Peyer's patch (tissue), 4 donors: ENCODE measurements around the gene THRSP. TPM values are rescaled to one million over a fixed set of nuclear protein-coding genes. Genes with fewer than 3 reads are reported as not detected.

Source experiments
- DNase-seq, 3 donors: peaks; one replicate each; pipeline ENCODE4 v3.0.0-alpha.2; 2017 to 2019
- H3K27ac ChIP-seq, 4 donors: fragments of 200-600 bp; sonication (generic); one replicate each; pipeline ENCODE4 v1.5.1; 2016 to 2019
- H3K27me3 ChIP-seq, 2 donors: fragments of 200-600 bp; sonication (generic); one replicate each; pipeline ENCODE4 v1.5.1; 2019
- H3K36me3 ChIP-seq, 3 donors: fragments of 200-600 bp; sonication (generic); one replicate each; pipeline ENCODE4 v1.5.1; 2016 to 2019
- H3K4me1 ChIP-seq, 4 donors: fragments of 200-600 bp; sonication (generic); one replicate each; pipeline ENCODE4 v1.5.1; 2016 to 2019
- H3K4me3 ChIP-seq, 4 donors: fragments of 200-600 bp; sonication (generic); 1 replicate in 3 of 4; 2 replicates in 1 of 4; pipeline ENCODE4 v1.5.1; 2016 to 2019; ENCODE audit warnings: mild to moderate bottlenecking in 1 of 4
- H3K9me3 ChIP-seq, 4 donors: fragments of 200-600 bp; sonication (generic); one replicate each; pipeline ENCODE4 v1.5.1; 2016 to 2019; ENCODE audit warnings: mild to moderate bottlenecking in 1 of 4
- POLR2A ChIP-seq, 2 donors: fragments of 450-650 bp; IDR thresholded peaks; one replicate each; pipeline ENCODE4 v1.5.1; 2017; ENCODE audit warnings: antibody characterized with exemption in 2 of 2, mild to moderate bottlenecking in 2 of 2, moderate library complexity in 2 of 2
- total RNA-seq, 4 donors: library from RNA; depleted of rRNA; stranded (reverse); fragments of >200 nt; gene quantifications; one replicate each; pipeline ENCODE4 v1.1.0, GENCODE V29; 2016
- TF ChIP-seq, protein P1 (sequence below), 6 experiments: fragments of 450-650 bp in 4 of 6; fragments of 200-600 bp in 2 of 6; sonication (generic) in 1 of 6; IDR thresholded peaks; one replicate each; pipeline ENCODE4 v1.5.1; 2017 to 2019; ENCODE audit warnings: antibody characterized with exemption in 6 of 6, mild to moderate bottlenecking in 3 of 6, moderate library complexity in 1 of 6

Gene THRSP
- total RNA-seq, 4 donors from 2014 or later, result 4.1 TPM; not detected in 3

DNA sequence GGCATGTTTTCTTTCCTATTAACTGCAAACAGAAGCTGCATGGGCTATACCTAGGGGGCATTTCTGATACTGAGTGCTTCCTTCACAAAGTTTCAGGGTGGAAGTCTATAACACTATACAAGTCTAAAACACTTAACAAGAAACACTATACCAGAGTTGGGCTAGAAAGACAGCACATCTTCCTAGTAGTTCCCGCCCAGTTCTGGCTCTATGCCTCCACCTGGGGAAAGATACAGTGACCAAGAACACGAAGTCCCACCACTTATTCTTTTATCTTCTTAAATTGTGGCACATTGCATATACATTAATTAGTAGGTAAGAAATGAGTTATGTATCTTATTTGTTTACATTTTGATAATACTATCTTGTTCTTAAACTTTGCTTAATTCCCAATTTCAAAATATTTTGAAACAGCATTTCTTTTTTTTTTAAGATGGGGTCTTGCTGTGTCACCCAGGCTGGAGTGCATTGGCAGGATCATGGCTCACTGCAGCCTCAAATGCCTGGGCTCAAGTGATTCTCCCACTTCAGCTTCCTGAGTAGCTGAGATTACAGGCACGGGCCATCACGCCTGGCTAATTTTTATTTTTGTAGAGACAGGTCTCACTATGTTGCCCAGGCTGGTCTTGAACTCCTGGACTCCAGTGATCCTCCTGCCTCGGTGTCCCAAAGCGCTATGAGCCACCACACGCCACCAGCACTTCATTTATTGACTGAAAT lies 34.2 kb downstream of the THRSP start:
- no peaks in the 10 kb centered on the region for H3K27me3 ChIP-seq
- no peaks in the 10 kb centered on the region for H3K4me1 ChIP-seq
- H3K27ac ChIP-seq, result no peak overlapping the region
- no peaks in the 10 kb centered on the region for H3K9me3 ChIP-seq
- TF ChIP-seq, protein P1, sequence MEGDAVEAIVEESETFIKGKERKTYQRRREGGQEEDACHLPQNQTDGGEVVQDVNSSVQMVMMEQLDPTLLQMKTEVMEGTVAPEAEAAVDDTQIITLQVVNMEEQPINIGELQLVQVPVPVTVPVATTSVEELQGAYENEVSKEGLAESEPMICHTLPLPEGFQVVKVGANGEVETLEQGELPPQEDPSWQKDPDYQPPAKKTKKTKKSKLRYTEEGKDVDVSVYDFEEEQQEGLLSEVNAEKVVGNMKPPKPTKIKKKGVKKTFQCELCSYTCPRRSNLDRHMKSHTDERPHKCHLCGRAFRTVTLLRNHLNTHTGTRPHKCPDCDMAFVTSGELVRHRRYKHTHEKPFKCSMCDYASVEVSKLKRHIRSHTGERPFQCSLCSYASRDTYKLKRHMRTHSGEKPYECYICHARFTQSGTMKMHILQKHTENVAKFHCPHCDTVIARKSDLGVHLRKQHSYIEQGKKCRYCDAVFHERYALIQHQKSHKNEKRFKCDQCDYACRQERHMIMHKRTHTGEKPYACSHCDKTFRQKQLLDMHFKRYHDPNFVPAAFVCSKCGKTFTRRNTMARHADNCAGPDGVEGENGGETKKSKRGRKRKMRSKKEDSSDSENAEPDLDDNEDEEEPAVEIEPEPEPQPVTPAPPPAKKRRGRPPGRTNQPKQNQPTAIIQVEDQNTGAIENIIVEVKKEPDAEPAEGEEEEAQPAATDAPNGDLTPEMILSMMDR (IDR thresholded peaks at IDR 0.05), result no peak
- no peak for TF ChIP-seq POLR2A (IDR thresholded peaks at IDR 0.05)
- peaks cover 0 to 16% (median 0%) of the 10 kb centered on the region in 3 donors for H3K36me3 ChIP-seq
- H3K4me3 ChIP-seq, result no peak overlapping the region
- no peak for DNase-seq

DNA sequence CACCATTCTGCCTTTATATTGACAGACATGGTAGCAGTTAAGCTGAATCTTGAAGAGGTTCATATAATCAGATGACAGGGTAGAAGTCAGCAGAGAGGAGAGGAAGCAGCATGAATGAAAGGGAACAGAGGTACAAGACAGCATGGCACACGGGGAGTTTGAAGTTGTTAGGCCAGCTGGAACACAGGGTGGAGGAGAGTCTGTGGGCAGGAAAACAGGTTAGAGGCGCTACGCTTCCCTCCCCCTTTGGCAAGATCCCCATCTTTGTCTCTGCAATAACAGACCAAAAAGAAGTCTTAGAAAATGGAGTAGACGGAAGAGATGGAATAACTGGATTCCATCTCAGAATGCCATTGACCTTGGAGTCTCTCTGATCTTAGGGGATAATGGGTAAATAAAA lies 36.0 kb downstream of the THRSP start:
- H3K27me3 ChIP-seq, result no peaks in the 10 kb centered on the region
- no peak overlapping the region for H3K27ac ChIP-seq
- TF ChIP-seq POLR2A (IDR thresholded peaks at IDR 0.05), result no peak
- TF ChIP-seq, protein P1 (IDR thresholded peaks at IDR 0.05), result no peak
- H3K36me3 ChIP-seq, result peaks cover 0 to 16% (median 0%) of the 10 kb centered on the region in 3 donors
- H3K4me1 ChIP-seq, result no peaks in the 10 kb centered on the region
- no peak overlapping the region for H3K4me3 ChIP-seq
- H3K9me3 ChIP-seq, result no peaks in the 10 kb centered on the region
- no peak for DNase-seq

DNA sequence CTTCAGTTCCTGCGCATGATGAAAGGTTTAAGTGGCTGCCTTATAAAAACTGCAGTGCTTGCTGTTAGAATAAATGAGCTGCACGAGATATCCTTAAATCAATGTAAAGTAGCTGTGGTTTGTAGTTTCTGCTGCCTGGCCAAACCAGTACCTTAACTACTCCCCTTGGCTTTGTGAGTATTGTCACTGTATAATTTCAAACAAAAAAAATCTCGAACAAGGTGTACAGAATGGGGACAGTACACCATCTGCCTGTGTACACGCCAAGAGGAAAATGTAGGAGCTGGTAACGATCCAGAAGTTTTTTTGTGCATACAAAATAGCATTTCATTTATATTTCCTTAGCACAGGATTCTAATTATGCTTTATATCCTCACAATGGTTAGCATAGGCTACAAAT lies 36.6 kb downstream of the THRSP start:
- Histone ChIP-seq H3K27me3 (no peaks in the 10 kb centered on the region), H3K9me3 (no peaks in the 10 kb centered on the region), H3K4me1 (no peaks in the 10 kb centered on the region), H3K4me3 (no peak overlapping the region), H3K36me3 (peaks cover 0 to 16% (median 0%) of the 10 kb centered on the region in 3 donors), H3K27ac (no peak overlapping the region)
- no peak for TF ChIP-seq POLR2A (IDR thresholded peaks at IDR 0.05)
- TF ChIP-seq, protein P1 (IDR thresholded peaks at IDR 0.05), result no peak
- DNase-seq, result no peak

DNA sequence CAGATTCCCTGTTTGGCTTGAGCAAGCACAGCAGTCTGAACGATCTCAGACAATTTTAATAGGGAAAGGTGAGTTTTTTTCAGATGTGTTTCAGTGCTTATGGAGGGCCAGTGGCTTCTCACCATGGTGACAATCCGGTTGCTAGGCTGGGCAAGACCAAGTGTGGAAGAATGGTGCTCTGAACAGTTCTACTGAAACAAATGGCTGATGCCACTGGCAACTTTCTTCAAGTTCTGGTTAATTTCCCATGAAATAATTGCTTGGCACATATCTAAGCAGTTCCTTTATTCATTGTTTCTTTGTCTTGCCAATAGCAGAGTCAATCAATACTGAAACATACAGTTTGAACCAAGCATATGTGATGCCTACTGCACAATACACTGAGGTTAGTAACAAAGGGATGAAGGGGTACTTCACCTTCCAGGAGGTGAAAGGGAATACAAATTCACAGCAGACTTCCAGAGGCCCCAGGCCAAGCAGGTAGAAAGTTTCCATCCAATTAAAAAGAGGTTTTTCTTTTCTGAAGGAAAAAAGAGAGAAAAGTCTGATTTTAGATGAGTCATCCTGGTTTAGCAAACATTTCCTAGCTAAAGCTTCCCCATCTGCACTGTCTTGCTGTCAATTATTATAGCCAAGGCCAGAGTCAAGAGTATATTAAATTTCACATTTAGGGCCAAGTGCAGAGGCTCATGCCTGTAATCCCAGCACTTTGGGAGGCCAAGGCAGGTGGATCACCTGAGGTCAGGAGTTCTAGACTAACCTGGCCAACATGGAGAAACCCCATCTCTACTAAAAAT lies 37.2 kb downstream of the THRSP start:
- Histone ChIP-seq H3K9me3 (no peaks in the 10 kb centered on the region), H3K4me1 (no peaks in the 10 kb centered on the region), H3K27me3 (no peaks in the 10 kb centered on the region), H3K36me3 (peaks cover 0 to 16% (median 0%) of the 10 kb centered on the region in 3 donors), H3K4me3 (no peak overlapping the region), H3K27ac (no peak overlapping the region)
- no peak for DNase-seq
- no peak for TF ChIP-seq POLR2A (IDR thresholded peaks at IDR 0.05)
- TF ChIP-seq, protein P1 (IDR thresholded peaks at IDR 0.05), result no peak

DNA sequence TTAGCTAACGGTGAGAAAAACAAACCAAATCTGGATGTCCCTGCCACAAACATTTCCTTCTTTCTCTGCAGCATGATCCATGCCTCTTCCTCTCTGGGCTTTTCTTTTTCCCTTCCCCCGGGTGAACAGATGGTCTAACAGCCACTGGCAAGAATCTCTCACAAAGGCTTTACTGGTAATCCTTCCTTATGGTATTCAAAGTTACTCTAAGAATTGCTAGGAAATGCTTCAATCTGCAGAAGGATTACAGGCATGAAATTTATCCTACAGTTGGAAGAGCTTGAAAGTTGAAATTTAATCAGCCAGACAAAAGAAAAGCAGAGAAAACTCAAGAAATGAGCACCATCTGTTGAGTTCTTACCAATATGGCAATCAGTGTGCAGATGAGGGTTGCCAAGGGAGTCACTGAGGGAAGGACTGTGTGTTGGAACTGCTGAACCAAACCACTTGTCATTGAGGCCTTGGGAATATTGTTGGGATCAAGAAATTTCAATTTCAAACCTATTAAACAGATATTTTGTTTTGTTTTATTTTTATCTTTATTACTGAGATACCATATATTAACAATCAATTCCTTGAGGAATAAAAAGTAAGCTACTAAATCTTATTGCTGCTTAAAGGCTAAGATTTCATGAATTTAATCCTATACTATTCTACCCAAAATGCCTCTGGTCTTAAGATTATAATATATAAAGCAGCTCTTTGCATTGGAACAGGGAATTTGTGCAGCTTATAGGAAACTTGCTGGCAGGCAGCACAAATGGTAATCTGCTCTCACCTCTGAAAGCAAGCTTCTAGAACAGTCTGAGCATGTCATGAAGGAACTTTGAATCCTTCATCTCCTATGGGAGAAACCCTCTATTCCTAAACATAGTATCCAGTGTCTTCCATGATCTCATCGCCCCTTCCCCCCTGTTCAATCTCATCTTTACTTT lies 45.7 kb downstream of the THRSP start:
- H3K4me1 ChIP-seq, result no peaks in the 10 kb centered on the region
- no peak overlapping the region for H3K27ac ChIP-seq
- no peak for DNase-seq
- H3K27me3 ChIP-seq, result no peaks in the 10 kb centered on the region
- TF ChIP-seq POLR2A (IDR thresholded peaks at IDR 0.05), result no peak
- TF ChIP-seq, protein P1 (IDR thresholded peaks at IDR 0.05), result no peak
- peaks cover 0 to 22% (median 0%) of the 10 kb centered on the region in 3 donors for H3K36me3 ChIP-seq
- H3K4me3 ChIP-seq, result no peak overlapping the region
- no peaks in the 10 kb centered on the region for H3K9me3 ChIP-seq
